ENCODE results near the gene RBP3.

The RBP3 gene

DNA sequence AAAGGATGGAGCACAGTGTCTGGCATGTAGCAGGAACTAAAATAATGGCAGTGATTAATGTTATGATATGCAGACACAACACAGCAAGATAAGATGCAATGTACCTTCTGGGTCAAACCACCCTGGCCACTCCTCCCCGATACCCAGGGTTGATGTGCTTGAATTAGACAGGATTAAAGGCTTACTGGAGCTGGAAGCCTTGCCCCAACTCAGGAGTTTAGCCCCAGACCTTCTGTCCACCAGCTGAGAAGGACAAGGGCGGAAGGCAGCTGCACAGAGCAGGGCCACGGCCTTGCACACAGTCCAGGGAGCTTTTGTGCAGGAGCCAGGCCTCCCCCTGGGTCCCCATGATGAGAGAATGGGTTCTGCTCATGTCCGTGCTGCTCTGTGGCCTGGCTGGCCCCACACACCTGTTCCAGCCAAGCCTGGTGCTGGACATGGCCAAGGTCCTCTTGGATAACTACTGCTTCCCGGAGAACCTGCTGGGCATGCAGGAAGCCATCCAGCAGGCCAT is at the start of gene RBP3:
TSS of gene RBP3 (plus strand) at position 226 of the 514 bp plus-strand sequence. CDS start at position 348, 122 bp downstream.
- Mint-ChIP-seq H3K4me3 (no peak within 1 kb of the TSS), H3K27ac (peak within 1 kb of the TSS in 1 of 2 donors; percentile 30), H3K9me3 (no peaks in the 10 kb centered on the region), H3K4me1 (no peaks in the 10 kb centered on the region), H3K27me3 (no peaks in the 10 kb centered on the region)
- ATAC-seq (no peak), DNase-seq (no peak)

DNA sequence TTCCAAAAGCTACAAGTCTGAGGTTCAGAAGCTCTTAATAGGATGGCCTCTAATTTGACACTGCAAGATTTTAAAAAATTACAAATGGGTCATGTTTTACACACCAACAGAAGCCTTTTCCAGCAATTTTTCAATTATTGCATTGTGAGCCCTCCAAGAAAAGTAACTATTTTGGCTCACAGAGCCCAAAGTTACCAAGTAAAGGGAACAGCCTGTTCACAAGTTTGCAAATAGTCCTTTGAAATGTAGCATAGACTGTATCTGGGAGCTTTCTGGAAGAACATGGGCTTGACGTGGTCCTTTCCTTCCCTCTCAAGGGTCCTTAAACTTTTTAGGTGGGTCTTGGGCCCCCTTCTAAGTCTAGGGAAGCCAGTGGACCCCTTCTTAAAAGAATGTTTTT is 49.4 kb upstream of the RBP3 start:
- Mint-ChIP-seq H3K4me3 (no peak overlapping the region), H3K4me1 (peaks cover 26% of the 10 kb centered on the region), H3K27ac (no peak overlapping the region), H3K9me3 (no peaks in the 10 kb centered on the region), H3K27me3 (peaks cover 39% of the 10 kb centered on the region)
- DNase-seq (no peak), ATAC-seq (no peak)

DNA sequence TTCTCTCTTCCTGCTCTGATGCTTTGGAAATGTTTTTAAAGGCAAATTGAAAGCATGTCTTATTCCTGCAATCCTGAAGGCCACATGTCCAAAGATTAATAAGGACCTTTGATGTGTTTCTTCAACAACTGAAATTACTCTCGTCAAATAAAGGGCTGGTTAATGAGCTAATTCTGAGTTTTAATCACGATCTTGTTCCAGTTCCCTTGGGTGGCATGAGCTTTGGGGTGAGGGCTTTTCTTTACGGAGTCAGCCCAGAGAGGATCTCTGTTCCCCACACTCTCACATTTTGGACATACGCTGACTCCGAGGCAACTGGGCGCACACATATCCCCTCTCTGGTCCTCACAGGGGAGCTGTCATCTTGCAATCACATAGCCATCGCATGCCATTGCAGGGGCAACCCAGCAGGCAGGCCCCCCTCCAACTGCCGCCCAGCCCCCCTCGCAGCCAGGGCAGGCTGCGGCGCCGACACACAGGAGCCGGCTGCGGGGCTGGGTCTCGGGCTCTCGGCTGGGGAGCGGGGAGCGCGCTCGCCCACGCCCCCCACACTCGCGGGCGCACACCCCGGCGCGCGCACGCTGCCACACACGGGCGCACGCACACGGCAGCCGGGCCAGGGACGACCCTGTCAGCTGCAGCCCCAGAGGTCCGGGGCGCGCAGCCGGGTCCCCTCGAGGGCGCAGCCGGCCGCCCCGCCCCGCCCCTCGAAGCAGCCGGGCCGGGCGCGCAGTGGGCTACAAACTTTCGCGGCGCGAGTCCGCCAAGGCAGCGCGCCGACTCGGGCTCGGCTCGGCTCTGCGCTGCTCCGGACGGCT is 48.3 kb upstream of the RBP3 start, which contains the start of gene GDF10:
TSS of gene GDF10 (plus strand) at position 587 of the 818 bp plus-strand sequence. CDS start 455 bp downstream, outside the sequence.
- Mint-ChIP-seq H3K9me3 (no peaks in the 10 kb centered on the region), H3K4me1 (peaks cover 28% of the 10 kb centered on the region), H3K27me3 (peaks cover 39% of the 10 kb centered on the region), H3K4me3 (peak within 1 kb of the TSS; percentile 80 to 81), H3K27ac (no peak within 1 kb of the TSS)
- DNase-seq (peak in 1 of 2 donors; percentile 18), ATAC-seq (peak; percentile 53)

DNA sequence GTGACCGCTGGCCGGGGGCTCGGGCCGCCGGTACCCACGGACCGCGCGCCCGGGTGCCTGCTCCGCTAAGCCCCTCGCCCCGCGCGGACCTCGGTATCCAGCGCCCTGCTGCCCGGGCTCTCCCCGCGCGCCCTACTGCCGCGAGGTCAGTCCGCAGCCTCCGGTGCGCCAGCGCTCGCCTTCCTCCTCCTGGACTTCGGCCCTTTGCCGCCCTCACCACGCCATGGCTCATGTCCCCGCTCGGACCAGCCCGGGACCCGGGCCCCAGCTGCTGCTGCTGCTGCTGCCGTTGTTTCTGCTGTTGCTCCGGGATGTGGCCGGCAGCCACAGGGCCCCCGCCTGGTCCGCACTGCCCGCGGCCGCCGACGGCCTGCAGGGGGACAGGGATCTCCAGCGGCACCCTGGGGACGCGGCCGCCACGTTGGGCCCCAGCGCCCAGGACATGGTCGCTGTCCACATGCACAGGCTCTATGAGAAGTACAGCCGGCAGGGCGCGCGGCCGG is 47.7 kb upstream of the RBP3 start:
- Mint-ChIP-seq H3K4me1 (peaks cover 31% of the 10 kb centered on the region), H3K27ac (no peak overlapping the region), H3K4me3 (peak overlapping the region; percentile 80 to 81), H3K9me3 (no peaks in the 10 kb centered on the region), H3K27me3 (peaks cover 39% of the 10 kb centered on the region)
- ATAC-seq (peak; percentile 41), DNase-seq (no peak)

DNA sequence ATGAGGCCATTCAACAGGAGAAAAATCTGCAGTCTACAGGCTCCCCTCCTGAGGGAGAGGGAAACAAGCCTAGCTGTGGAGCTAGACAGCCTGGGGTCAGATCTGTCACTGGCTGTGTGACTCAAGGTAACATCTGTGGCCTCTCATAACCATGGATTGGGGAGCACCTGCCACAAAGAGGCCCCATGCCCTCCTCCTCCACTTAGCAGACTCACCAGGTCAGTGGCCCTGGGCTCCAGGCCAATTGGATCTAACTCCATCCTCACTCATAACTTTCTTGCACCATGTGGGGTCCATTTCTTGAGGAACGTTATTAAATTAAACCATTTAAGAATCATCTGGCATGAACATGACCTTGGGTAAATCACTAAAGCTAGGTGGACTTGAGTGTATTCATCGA is 46.3 kb upstream of the RBP3 start:
- H3K27me3 Mint-ChIP-seq, result peaks cover 36% of the 10 kb centered on the region
- no peak overlapping the region for H3K4me3 Mint-ChIP-seq
- DNase-seq (no peak), ATAC-seq (no peak)
- no peak overlapping the region for H3K27ac Mint-ChIP-seq
- H3K4me1 Mint-ChIP-seq, result peaks cover 37% of the 10 kb centered on the region
- no peaks in the 10 kb centered on the region for H3K9me3 Mint-ChIP-seq

DNA sequence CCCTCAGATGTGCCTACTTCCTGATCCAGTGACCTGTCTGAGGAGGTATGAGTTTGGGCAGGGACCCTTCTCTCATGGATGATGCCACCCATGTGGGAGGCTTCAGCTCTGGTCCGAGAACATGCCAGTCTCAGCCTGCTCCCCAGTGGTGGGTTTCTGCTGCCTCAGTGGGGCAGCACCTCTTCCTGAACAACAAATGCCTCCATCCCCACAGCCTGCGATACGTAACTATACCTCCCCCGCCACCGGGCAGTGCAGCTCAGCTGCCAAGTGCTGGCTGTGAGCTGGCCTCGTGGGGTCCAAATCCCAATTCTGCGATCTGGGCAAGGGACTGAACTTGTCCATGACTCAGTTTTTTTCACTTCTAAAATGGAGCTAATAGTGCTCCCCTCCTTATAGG is 45.1 kb upstream of the RBP3 start:
- Mint-ChIP-seq H3K27me3 (peaks cover 23% of the 10 kb centered on the region), H3K27ac (peak overlapping the region in 1 of 2 donors; percentile 66), H3K4me1 (peaks cover 44% of the 10 kb centered on the region), H3K4me3 (no peak overlapping the region), H3K9me3 (no peaks in the 10 kb centered on the region)
- ATAC-seq, result no peak
- DNase-seq, result no peak

DNA sequence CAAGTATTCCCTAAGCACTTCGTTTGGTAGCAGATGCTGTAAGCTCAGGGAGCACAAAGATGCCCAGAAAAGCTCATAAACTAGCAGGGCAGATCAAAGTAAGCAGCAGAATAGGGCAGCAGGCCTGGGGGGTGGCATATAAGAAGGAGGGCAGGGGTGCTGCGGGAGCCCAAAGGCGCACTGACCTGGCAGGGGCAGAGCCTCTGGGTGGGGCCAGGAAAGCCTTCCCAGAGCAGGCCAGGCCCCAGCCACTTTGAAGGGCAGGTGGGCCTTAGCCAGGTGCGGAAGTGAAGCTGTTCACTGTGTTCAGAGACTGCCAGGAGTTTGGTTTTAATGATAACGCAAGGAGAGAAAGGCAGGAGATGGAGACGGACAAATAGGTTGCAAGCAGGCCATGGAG is 44.3 kb upstream of the RBP3 start:
- Mint-ChIP-seq H3K27ac (no peak overlapping the region), H3K9me3 (no peaks in the 10 kb centered on the region), H3K27me3 (peaks cover 20% of the 10 kb centered on the region), H3K4me3 (no peak overlapping the region), H3K4me1 (peaks cover 44% of the 10 kb centered on the region)
- ATAC-seq, result no peak
- DNase-seq, result no peak

DNA sequence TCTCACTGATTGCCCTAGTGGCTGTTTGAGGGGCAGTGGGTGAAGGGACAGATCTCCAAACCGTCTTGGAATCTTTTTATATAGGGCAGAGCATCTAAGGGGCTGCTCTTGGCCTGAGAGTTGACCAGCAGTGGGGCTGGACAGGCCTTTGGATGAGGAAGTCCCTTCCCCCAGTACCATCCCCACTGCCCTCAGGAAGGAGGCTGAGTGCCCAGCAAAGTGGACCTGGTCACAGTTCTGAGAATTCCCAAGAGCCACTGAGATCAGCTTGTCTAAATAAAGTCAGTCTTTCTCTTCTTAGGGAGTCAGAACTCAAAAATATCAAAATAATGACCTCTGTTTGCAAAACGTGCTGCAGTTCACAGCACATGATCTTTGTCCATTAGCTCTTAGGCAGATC is 42.6 kb upstream of the RBP3 start:
- Mint-ChIP-seq H3K4me1 (peaks cover 37% of the 10 kb centered on the region), H3K27ac (no peak overlapping the region), H3K9me3 (no peaks in the 10 kb centered on the region), H3K27me3 (peaks cover 10% of the 10 kb centered on the region), H3K4me3 (no peak overlapping the region)
- ATAC-seq, result no peak
- DNase-seq, result no peak

DNA sequence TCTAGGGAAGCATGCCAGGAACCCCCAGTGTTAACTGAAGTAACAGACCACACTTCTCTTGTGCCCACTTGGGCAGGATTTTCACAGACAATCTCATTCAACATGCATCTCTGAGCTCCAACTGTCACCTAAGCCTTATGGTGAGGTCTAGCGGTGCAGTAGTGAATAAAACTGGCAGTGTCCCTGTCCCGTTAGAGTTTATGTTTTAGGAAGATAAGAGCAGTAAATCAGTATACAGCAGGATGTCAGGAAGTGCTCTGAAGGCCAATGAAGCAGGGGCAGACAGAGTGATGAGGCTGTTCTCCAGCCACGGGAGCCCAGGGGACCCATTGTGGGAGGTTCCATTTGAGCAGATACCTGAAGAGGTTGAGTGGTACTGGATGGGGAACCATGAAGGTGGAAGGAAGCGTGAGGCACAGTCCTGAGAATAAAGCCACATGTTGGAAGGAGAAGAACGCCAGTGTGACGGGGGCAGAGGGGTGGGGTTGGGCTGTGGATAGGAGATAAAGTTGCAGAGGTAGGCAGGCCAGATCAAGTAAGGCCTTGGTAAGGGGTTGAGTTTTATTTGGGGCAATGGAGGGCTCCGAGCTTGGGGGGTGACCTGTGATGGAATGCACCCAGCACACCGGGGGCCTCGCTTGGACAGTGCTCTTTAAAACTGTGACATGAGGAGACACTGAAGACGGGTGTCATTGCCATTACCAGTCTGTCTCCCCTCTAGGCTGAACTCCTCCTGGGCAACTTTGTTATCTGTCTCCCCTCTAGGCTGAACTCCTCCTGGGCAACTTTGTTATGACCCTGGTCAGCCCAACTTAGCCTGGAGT is 41.6 kb upstream of the RBP3 start:
- no peak for DNase-seq
- Mint-ChIP-seq H3K27ac (no peak overlapping the region), H3K4me3 (peak overlapping the region in 1 of 2 donors; percentile 10), H3K9me3 (no peaks in the 10 kb centered on the region), H3K4me1 (peaks cover 36% of the 10 kb centered on the region), H3K27me3 (no peaks in the 10 kb centered on the region)
- no peak for ATAC-seq

DNA sequence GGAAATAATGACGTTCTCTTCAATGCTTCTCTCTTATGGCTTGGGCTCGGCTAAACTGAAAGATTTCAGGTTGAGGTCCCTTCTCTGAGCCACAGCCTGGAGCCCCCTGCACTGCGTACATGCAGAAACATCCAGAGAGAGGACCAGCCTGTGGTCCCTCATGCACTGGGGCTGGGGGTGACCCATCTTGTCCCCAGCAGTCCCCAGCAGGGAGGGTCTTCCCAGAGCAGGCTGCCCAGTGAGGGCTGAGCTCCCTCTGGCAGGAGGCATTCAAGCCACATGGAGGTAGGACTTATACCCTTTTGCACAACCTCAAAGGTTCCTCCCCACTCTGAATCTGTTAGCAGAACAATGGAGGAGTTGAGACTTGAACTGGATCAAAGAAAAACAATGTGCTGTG is 40.8 kb upstream of the RBP3 start:
- Mint-ChIP-seq H3K9me3 (no peaks in the 10 kb centered on the region), H3K27me3 (no peaks in the 10 kb centered on the region), H3K4me1 (peaks cover 36% of the 10 kb centered on the region), H3K4me3 (no peak overlapping the region), H3K27ac (no peak overlapping the region)
- ATAC-seq (no peak), DNase-seq (no peak)

DNA sequence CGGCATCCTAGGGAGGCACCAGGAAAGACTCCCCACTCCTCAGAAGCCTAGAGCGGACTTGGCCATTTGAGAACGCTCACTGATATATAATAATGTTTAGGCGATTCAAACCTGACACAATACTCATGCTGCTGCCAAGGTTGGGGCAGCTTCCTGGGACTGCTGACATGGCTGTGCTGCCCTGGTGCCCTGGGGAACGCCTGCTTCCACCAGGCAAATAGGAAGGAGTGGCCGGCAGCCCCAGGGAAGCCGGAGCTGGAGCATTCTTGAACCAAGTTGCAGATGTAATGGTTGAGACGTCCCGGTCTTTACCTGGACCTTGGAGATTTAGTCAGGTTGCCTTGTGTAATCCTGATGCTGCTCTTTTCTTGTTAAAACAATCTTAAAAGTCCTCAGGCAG is 39.4 kb upstream of the RBP3 start:
- no peak overlapping the region for H3K27ac Mint-ChIP-seq
- no peaks in the 10 kb centered on the region for H3K27me3 Mint-ChIP-seq
- H3K4me1 Mint-ChIP-seq, result peaks cover 36% of the 10 kb centered on the region
- ATAC-seq, result no peak
- no peaks in the 10 kb centered on the region for H3K9me3 Mint-ChIP-seq
- no peak for DNase-seq
- no peak overlapping the region for H3K4me3 Mint-ChIP-seq

DNA sequence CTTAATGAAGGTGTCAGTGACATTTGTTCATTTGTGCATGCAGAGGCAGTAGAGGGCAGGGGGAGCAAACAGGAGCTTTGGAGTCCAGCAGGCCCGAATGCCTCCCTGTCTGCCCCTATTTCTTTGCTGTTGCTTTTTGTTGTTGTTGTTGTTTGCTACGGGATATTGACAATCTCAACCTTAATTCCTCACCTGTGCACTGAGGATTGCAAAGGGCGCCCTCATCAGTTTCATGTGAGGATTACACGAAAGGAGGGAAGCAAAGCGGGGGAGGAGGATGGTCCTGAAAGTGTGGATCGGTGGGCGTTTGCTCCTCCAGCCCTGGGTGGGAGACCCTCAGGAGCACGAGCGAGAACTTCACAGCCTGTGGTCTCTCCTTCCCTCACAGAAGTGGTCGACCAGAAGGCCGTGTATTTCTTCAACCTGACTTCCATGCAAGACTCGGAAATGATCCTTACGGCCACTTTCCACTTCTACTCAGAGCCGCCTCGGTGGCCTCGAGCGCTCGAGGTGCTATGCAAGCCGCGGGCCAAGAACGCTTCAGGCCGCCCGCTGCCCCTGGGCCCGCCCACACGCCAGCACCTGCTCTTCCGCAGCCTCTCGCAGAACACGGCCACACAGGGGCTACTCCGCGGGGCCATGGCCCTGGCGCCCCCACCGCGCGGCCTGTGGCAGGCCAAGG is 38.6 kb upstream of the RBP3 start:
- H3K27ac Mint-ChIP-seq, result peak overlapping the region in 1 of 2 donors; percentile 39
- H3K9me3 Mint-ChIP-seq, result no peaks in the 10 kb centered on the region
- H3K4me1 Mint-ChIP-seq, result peaks cover 36% of the 10 kb centered on the region
- no peak for ATAC-seq
- no peak for DNase-seq
- no peak overlapping the region for H3K4me3 Mint-ChIP-seq
- no peaks in the 10 kb centered on the region for H3K27me3 Mint-ChIP-seq

DNA sequence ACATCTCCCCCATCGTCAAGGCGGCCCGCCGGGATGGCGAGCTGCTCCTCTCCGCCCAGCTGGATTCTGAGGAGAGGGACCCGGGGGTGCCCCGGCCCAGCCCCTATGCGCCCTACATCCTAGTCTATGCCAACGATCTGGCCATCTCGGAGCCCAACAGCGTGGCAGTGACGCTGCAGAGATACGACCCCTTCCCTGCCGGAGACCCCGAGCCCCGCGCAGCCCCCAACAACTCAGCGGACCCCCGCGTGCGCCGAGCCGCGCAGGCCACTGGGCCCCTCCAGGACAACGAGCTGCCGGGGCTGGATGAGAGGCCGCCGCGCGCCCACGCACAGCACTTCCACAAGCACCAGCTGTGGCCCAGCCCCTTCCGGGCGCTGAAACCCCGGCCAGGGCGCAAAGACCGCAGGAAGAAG is 38.1 kb upstream of the RBP3 start:
- DNase-seq, result no peak
- Mint-ChIP-seq H3K27ac (no peak overlapping the region), H3K9me3 (no peaks in the 10 kb centered on the region), H3K4me1 (peaks cover 32% of the 10 kb centered on the region), H3K27me3 (no peaks in the 10 kb centered on the region), H3K4me3 (no peak overlapping the region)
- ATAC-seq, result no peak

DNA sequence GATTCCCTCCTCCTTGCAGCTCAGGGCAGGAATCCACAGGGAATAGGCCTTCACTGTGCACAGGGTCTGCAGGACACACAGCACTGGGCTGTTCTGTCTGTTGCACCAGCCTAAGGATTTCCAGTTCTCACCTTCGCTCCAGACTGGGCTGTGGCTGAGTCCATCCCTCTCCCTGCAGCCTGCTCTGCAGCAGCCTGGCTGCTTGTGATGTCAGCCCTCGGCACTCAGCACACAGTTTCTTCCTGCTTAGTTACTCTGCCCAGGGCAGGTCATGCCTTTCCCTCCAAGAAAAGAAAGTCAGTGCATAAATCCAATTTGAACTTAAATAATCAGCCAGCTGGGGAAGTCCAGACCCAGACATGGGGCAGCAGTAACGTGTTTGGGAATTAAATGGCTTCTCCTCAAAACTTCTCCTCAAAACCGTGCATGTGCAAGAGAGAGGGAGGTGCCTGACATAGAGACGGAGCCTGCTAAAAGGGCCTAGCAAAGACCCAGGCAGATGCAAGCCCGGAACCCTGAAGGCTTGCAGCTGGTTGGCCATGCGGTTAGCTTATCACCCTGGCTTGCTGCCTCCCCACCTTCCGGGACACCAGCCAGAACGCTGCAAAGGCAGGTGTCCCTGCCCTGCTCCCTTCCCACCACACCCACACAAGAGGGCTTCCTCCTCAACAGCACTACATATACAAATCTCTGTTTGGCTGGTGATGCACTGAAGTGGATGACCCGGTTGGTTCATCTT is 36.8 kb upstream of the RBP3 start:
- Mint-ChIP-seq H3K4me1 (peaks cover 30% of the 10 kb centered on the region), H3K9me3 (no peaks in the 10 kb centered on the region), H3K4me3 (peak overlapping the region in 1 of 2 donors; percentile 44), H3K27me3 (no peaks in the 10 kb centered on the region), H3K27ac (no peak overlapping the region)
- peak; percentile 55 for ATAC-seq
- DNase-seq, result peak; percentile 22 to 31
